Measurements from ENCODE around the gene TAF11L12. TPM values are rescaled to one million over a fixed set of nuclear protein-coding genes. Genes with fewer than 3 reads are reported as not detected.
"Not testable (repeated sequence)": the region's sequence is repeated elsewhere in the genome, so short reads cannot be mapped to it uniquely, and the experiment has no call there.

Gene TAF11L12
- not detected for total RNA-seq
- polyA plus RNA-seq (2013, experiment 1 of 2) = not detected
- not detected for polyA plus RNA-seq (2013, experiment 2 of 2)
- long read RNA-seq, experiment 1 = 0 reads
- long read RNA-seq, experiment 2 = 0 reads
- long read RNA-seq, experiment 3 = 0 reads
- long read RNA-seq, experiment 4 = 0 reads

GRCh38 chr5:17610092-17610491 is at the start of gene TAF11L12:
TSS of gene TAF11L12 (plus strand) at chr5:17610392.
- not testable (repeated sequence) for H3K4me1 ChIP-seq (ENCODE audit: control insufficient read depth, insufficient read depth, low read length); H3K9me3 Mint-ChIP-seq; H3K36me3 ChIP-seq (ENCODE audit: control insufficient read depth, insufficient read depth, low read length); H3K27me3 ChIP-seq (ENCODE audit: control insufficient read depth, insufficient read depth, low read length, poor library complexity, severe bottlenecking); H3K4me1 Mint-ChIP-seq; H3K27ac ChIP-seq (ENCODE audit: low read depth, low read length); H3K36me3 Mint-ChIP-seq (ENCODE audit: low read depth); H3K9ac ChIP-seq (ENCODE audit: extremely low read depth, low read length, poor library complexity, severe bottlenecking); H3K9me3 ChIP-seq (ENCODE audit: control insufficient read depth, low read length); H3K4me3 ChIP-seq (ENCODE audit: low read length); H3K27ac Mint-ChIP-seq; DNase-seq; H3K27me3 Mint-ChIP-seq (ENCODE audit: insufficient read depth); H3K4me3 Mint-ChIP-seq
- WGBS, 2 experiments (ENCODE audit: insufficient coverage in 1 of 2, insufficient read length in 1 of 2) = 82% methylated on average over 2 of the region's 2 CpGs; no CpG with 5 or more reads in 1 of the 2 experiments

- not testable (repeated sequence) for H3K9ac ChIP-seq (ENCODE audit: extremely low read depth, low read length, poor library complexity, severe bottlenecking); H3K4me3 Mint-ChIP-seq; H3K4me3 ChIP-seq (ENCODE audit: low read length); H3K4me1 Mint-ChIP-seq; H3K27me3 Mint-ChIP-seq (ENCODE audit: insufficient read depth); H3K27ac Mint-ChIP-seq; H3K9me3 ChIP-seq (ENCODE audit: control insufficient read depth, low read length); H3K36me3 Mint-ChIP-seq (ENCODE audit: low read depth); H3K36me3 ChIP-seq (ENCODE audit: control insufficient read depth, insufficient read depth, low read length); H3K9me3 Mint-ChIP-seq; DNase-seq; H3K27ac ChIP-seq (ENCODE audit: low read depth, low read length); H3K4me1 ChIP-seq (ENCODE audit: control insufficient read depth, insufficient read depth, low read length); H3K27me3 ChIP-seq (ENCODE audit: control insufficient read depth, insufficient read depth, low read length, poor library complexity, severe bottlenecking)
- WGBS, 2 experiments (ENCODE audit: insufficient coverage in 1 of 2, insufficient read length in 1 of 2) = no CpG with 5 or more reads among the region's 16 CpGs
Observed at GRCh38 chr5:17585658-17586057, 24.5 kb upstream of the TAF11L12 start, which contains the start of gene TAF11L7. TSS of gene TAF11L7 (minus strand) at chr5:17585758.

- not testable (repeated sequence) for H3K36me3 Mint-ChIP-seq (ENCODE audit: low read depth)
Observed at GRCh38 chr5:17590860-17591259, 19.3 kb upstream of the TAF11L12 start, which contains the start of gene TAF11L8. TSS of gene TAF11L8 (minus strand) at chr5:17590960.

GRCh38 chr5:17594255-17594654 is 15.9 kb upstream of the TAF11L12 start, which contains the start of gene TAF11L9:
TSS of gene TAF11L9 (minus strand) at chr5:17594394.
- DNase-seq; H3K9me3 Mint-ChIP-seq; H3K27me3 Mint-ChIP-seq (ENCODE audit: insufficient read depth); H3K27ac Mint-ChIP-seq; H3K4me3 Mint-ChIP-seq; H3K27me3 ChIP-seq (ENCODE audit: control insufficient read depth, insufficient read depth, low read length, poor library complexity, severe bottlenecking); H3K4me1 Mint-ChIP-seq; H3K36me3 Mint-ChIP-seq (ENCODE audit: low read depth); H3K9ac ChIP-seq (ENCODE audit: extremely low read depth, low read length, poor library complexity, severe bottlenecking); H3K27ac ChIP-seq (ENCODE audit: low read depth, low read length); H3K4me3 ChIP-seq (ENCODE audit: low read length); H3K9me3 ChIP-seq (ENCODE audit: control insufficient read depth, low read length); H3K4me1 ChIP-seq (ENCODE audit: control insufficient read depth, insufficient read depth, low read length); H3K36me3 ChIP-seq (ENCODE audit: control insufficient read depth, insufficient read depth, low read length): not testable (repeated sequence)
- no CpG with 5 or more reads among the region's 15 CpGs for WGBS, 2 experiments (ENCODE audit: insufficient coverage in 1 of 2, insufficient read length in 1 of 2)

More at GRCh38 chr5:17590860-17591259, 19.3 kb upstream of the TAF11L12 start, which contains the start of gene TAF11L8:
- not testable (repeated sequence) for H3K27ac ChIP-seq (ENCODE audit: low read depth, low read length); H3K4me1 ChIP-seq (ENCODE audit: control insufficient read depth, insufficient read depth, low read length); H3K27me3 Mint-ChIP-seq (ENCODE audit: insufficient read depth); H3K9me3 ChIP-seq (ENCODE audit: control insufficient read depth, low read length); H3K4me3 Mint-ChIP-seq; H3K27me3 ChIP-seq (ENCODE audit: control insufficient read depth, insufficient read depth, low read length, poor library complexity, severe bottlenecking); H3K4me1 Mint-ChIP-seq; H3K27ac Mint-ChIP-seq; H3K36me3 ChIP-seq (ENCODE audit: control insufficient read depth, insufficient read depth, low read length); H3K9me3 Mint-ChIP-seq; DNase-seq; H3K4me3 ChIP-seq (ENCODE audit: low read length); H3K9ac ChIP-seq (ENCODE audit: extremely low read depth, low read length, poor library complexity, severe bottlenecking)
- no CpG with 5 or more reads among the region's 16 CpGs for WGBS, 2 experiments (ENCODE audit: insufficient coverage in 1 of 2, insufficient read length in 1 of 2)

- H3K4me1 Mint-ChIP-seq; H3K27ac ChIP-seq (ENCODE audit: low read depth, low read length); H3K4me3 Mint-ChIP-seq; H3K9me3 ChIP-seq (ENCODE audit: control insufficient read depth, low read length); H3K27me3 ChIP-seq (ENCODE audit: control insufficient read depth, insufficient read depth, low read length, poor library complexity, severe bottlenecking); H3K27me3 Mint-ChIP-seq (ENCODE audit: insufficient read depth); H3K4me1 ChIP-seq (ENCODE audit: control insufficient read depth, insufficient read depth, low read length); H3K36me3 ChIP-seq (ENCODE audit: control insufficient read depth, insufficient read depth, low read length); H3K4me3 ChIP-seq (ENCODE audit: low read length); H3K36me3 Mint-ChIP-seq (ENCODE audit: low read depth); H3K27ac Mint-ChIP-seq; H3K9me3 Mint-ChIP-seq; DNase-seq; H3K9ac ChIP-seq (ENCODE audit: extremely low read depth, low read length, poor library complexity, severe bottlenecking): not testable (repeated sequence)
- no CpG with 5 or more reads among the region's 15 CpGs for WGBS, 2 experiments (ENCODE audit: insufficient coverage in 1 of 2, insufficient read length in 1 of 2)
Observed at GRCh38 chr5:17597728-17598127, 12.5 kb upstream of the TAF11L12 start, which contains the start of gene TAF11L10. TSS of gene TAF11L10 (minus strand) at chr5:17597828.

- H3K4me1 Mint-ChIP-seq; H3K27ac ChIP-seq (ENCODE audit: low read depth, low read length); DNase-seq; H3K36me3 ChIP-seq (ENCODE audit: control insufficient read depth, insufficient read depth, low read length); H3K36me3 Mint-ChIP-seq (ENCODE audit: low read depth); H3K4me3 Mint-ChIP-seq; H3K9me3 ChIP-seq (ENCODE audit: control insufficient read depth, low read length); H3K9ac ChIP-seq (ENCODE audit: extremely low read depth, low read length, poor library complexity, severe bottlenecking); H3K27me3 Mint-ChIP-seq (ENCODE audit: insufficient read depth); H3K27ac Mint-ChIP-seq; H3K27me3 ChIP-seq (ENCODE audit: control insufficient read depth, insufficient read depth, low read length, poor library complexity, severe bottlenecking); H3K4me3 ChIP-seq (ENCODE audit: low read length); H3K9me3 Mint-ChIP-seq; H3K4me1 ChIP-seq (ENCODE audit: control insufficient read depth, insufficient read depth, low read length): not testable (repeated sequence)
- 95% methylated on average over 5 of the region's 6 CpGs; no CpG with 5 or more reads in 1 of the 2 experiments for WGBS, 2 experiments (ENCODE audit: insufficient coverage in 1 of 2, insufficient read length in 1 of 2)
Observed at GRCh38 chr5:17603880-17604279, 6.3 kb upstream of the TAF11L12 start, which contains the start of gene TAF11L11. TSS of gene TAF11L11 (plus strand) at chr5:17604183.

Measured in endodermal cell (in vitro differentiated cells).